RWPE2 (cell line): Measurements from ENCODE around the gene NSD2.
A peak's percentile ranks its signal among the peaks of the same experiment; 100 is the strongest.

Experiments used
- ATAC-seq: fragments of 200-7000 bp; cut with Tn5 transposase; 3 replicates; pipeline ENCODE4 v1.9.1; 2021; ENCODE audit warnings: low read depth
- DNase-seq: peaks from one replicate; pipeline ENCODE4 v3.0.0-alpha.2; 2020; ENCODE audit warnings: low spot score
- H3K27ac ChIP-seq: fragments of 450-650 bp; 2 replicates; pipeline ENCODE4 v1.5.1; 2017; ENCODE audit warnings: mild to moderate bottlenecking; ENCODE audit not compliant: poor library complexity, severe bottlenecking
- H3K27me3 ChIP-seq: fragments of 250-450 bp; sonication (Bioruptor Pico); 2 replicates; pipeline ENCODE4 v1.5.1; 2021; ENCODE audit warnings: mild to moderate bottlenecking, moderate library complexity; ENCODE audit not compliant: insufficient read depth, poor library complexity, severe bottlenecking
- H3K36me3 ChIP-seq: fragments of 250-450 bp; sonication (Bioruptor Pico); 2 replicates; pipeline ENCODE4 v1.5.1; 2020; ENCODE audit warnings: low read depth, mild to moderate bottlenecking, moderate library complexity
- H3K4me1 ChIP-seq: fragments of 250-450 bp; sonication (Bioruptor Pico); 2 replicates; pipeline ENCODE4 v1.5.1; 2021; ENCODE audit warnings: mild to moderate bottlenecking, moderate library complexity; ENCODE audit not compliant: insufficient read depth, poor library complexity, severe bottlenecking
- H3K4me3 ChIP-seq: fragments of 250-450 bp; sonication (Bioruptor Pico); 2 replicates; pipeline ENCODE4 v1.5.1; 2021; ENCODE audit warnings: mild to moderate bottlenecking, moderate library complexity; ENCODE audit not compliant: severe bottlenecking
- H3K9me3 ChIP-seq: fragments of 250-450 bp; sonication (Bioruptor Pico); 2 replicates; pipeline ENCODE4 v1.5.1; 2021; ENCODE audit warnings: mild to moderate bottlenecking, moderate library complexity; ENCODE audit not compliant: severe bottlenecking
- CTCF ChIP-seq: fragments of 450-650 bp; IDR thresholded peaks from one replicate; pipeline ENCODE4 v1.5.1; 2017; ENCODE audit warnings: mild to moderate bottlenecking, moderate library complexity; ENCODE audit not compliant: poor library complexity, severe bottlenecking

NSD2 gene

GRCh38 chr4:1970926-1971325 lies 99.7 kb downstream of the NSD2 start:
- no peak for DNase-seq
- no peak overlapping the region for H3K27ac ChIP-seq
- no peak for ATAC-seq
- TF ChIP-seq CTCF: no peak
- H3K4me3 ChIP-seq: no peak overlapping the region
- no peaks in the 10 kb centered on the region for H3K27me3 ChIP-seq
- no peaks in the 10 kb centered on the region for H3K4me1 ChIP-seq
- H3K9me3 ChIP-seq: no peaks in the 10 kb centered on the region
- H3K36me3 ChIP-seq: peaks cover 89% of the 10 kb centered on the region

GRCh38 chr4:1971456-1972200 lies 100.4 kb downstream of the NSD2 start:
- H3K27me3 ChIP-seq: no peaks in the 10 kb centered on the region
- H3K27ac ChIP-seq: no peak overlapping the region
- DNase-seq (peak; percentile 40), ATAC-seq (no peak)
- no peak for TF ChIP-seq CTCF
- no peak overlapping the region for H3K4me3 ChIP-seq
- no peaks in the 10 kb centered on the region for H3K4me1 ChIP-seq
- no peaks in the 10 kb centered on the region for H3K9me3 ChIP-seq
- peaks cover 92% of the 10 kb centered on the region for H3K36me3 ChIP-seq

DNA sequence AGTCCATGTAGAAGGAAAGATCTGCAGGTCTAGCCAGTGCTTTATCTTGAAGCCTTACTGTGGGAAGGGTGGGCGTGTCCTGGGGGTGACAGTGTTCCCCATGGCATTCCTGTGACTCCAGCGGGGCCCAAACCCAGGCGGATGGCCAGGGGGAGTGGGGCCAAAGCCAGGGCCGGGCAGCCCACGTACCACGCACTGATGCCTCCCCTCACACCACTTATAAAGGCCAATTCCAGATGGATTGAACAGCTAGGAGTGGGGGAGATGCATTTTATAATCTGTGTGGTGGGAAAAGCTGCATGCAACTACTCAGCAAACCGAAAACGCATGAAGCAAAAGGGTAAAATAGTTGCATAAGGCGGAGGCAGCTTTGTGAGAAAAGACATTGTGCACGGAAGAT lies 101.2 kb downstream of the NSD2 start:
- ATAC-seq (no peak), DNase-seq (peak; percentile 25)
- Histone ChIP-seq H3K27ac (no peak overlapping the region), H3K36me3 (peaks cover 94% of the 10 kb centered on the region), H3K9me3 (no peaks in the 10 kb centered on the region), H3K27me3 (no peaks in the 10 kb centered on the region), H3K4me3 (no peak overlapping the region), H3K4me1 (no peaks in the 10 kb centered on the region)
- no peak for TF ChIP-seq CTCF

DNA sequence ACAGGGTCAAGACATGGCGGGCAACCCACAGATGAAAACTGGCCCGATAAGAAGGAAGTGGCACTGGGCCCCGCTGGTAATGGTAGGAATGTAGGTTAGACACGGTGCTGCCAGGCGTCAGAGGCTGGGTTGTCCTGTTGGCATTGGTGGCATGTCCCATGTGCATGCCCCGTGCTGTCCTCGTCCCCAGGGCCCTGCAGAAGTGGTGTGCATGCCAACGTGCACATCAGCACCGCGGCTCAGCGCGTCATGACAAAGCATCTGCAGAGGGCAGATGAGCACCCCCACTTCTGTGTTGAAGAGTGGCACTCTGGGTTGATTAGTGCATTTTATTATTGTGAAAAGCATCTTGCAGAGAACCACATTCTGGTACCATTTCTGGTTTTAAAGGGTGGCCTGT lies 102.0 kb downstream of the NSD2 start:
- no peak for ATAC-seq
- TF ChIP-seq CTCF: no peak
- H3K4me3 ChIP-seq: no peak overlapping the region
- no peaks in the 10 kb centered on the region for H3K27me3 ChIP-seq
- peak; percentile 45 for DNase-seq
- peaks cover 97% of the 10 kb centered on the region for H3K36me3 ChIP-seq
- H3K4me1 ChIP-seq: no peaks in the 10 kb centered on the region
- H3K27ac ChIP-seq: no peak overlapping the region
- H3K9me3 ChIP-seq: no peaks in the 10 kb centered on the region

GRCh38 chr4:1973661-1974060 lies 102.5 kb downstream of the NSD2 start:
- Histone ChIP-seq H3K4me1 (no peaks in the 10 kb centered on the region), H3K27me3 (no peaks in the 10 kb centered on the region), H3K4me3 (no peak overlapping the region), H3K36me3 (peaks cover 97% of the 10 kb centered on the region), H3K27ac (no peak overlapping the region), H3K9me3 (no peaks in the 10 kb centered on the region)
- DNase-seq: peak; percentile 40
- no peak for ATAC-seq
- no peak for TF ChIP-seq CTCF
